ENCODE measurements around the gene HDGFL2. TPM values are rescaled to one million over a fixed set of nuclear protein-coding genes. Genes with fewer than 3 reads are reported as not detected.

The HDGFL2 gene
- total RNA-seq, 1 donor from 2014 or later, result 79.8 TPM

DNA sequence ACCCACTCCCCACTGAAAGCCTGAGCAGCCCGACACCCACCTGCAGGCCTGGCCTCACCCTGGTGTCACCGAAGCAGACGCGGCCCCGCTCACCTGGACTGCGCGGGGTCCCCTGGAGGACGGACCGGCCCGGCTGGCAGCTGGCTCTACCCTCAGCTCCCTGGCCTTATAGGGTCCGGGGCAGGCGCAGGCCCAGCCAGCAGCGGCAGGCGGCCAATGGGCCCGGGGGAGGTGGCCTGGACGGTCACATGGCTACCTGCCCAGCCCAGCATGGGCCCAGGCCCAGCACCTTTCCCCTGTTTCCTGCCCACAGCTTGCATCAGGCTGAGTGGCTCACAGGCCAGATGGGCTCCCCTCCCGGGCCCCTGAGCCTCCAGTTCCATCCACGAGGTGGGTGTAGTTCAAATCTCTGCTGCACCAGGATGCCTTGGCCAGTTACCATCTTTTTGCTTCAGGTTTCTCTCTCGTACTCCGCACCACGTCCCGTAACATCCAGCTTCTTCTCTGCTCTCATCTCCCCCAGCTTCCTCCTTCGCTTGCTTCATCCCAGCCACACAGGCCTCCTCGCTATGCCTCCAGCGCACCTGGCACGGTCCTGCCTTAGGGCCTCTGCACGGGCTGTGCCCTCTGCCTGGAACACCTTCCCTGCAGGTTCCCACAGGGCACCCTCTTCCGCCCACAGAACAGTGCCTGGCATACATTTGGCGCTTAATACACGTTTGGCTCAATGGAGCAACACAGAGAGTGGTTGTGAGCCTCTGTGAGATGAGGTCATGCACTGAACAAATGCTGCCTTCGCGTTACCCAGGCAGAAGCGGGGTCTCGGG lies 46.5 kb downstream of the HDGFL2 start, which contains the start of gene PLIN4:
Gene PLIN4 (minus strand): TSS at position 142 of the 827 bp plus-strand sequence. CDS start 214 bp downstream, outside the sequence.
- FAIRE-seq (no peak), DNase-seq (ENCODE audit: low read depth) (peak; percentile 4)
- Histone ChIP-seq H3K9me3 (ENCODE audit: insufficient read depth, low read depth, low read length) (no peaks in the 10 kb centered on the region), H2AFZ (ENCODE audit: low read depth, low read length) (no peak within 1 kb of the TSS), H4K20me1 (ENCODE audit: insufficient read depth, low read length) (no peaks in the 10 kb centered on the region), H3K4me2 (ENCODE audit: low read length) (no peak within 1 kb of the TSS), H3K27me3 (ENCODE audit: insufficient read depth, low read length) (no peaks in the 10 kb centered on the region), H3K36me3 (ENCODE audit: insufficient read depth, low read length) (no peaks in the 10 kb centered on the region), H3K9ac (ENCODE audit: low read length) (no peak within 1 kb of the TSS), H3K27ac (ENCODE audit: low read depth, low read length) (no peak within 1 kb of the TSS), H3K79me2 (ENCODE audit: insufficient read depth, low read length) (no peaks in the 10 kb centered on the region), H3K4me3 (ENCODE audit: insufficient read depth, low read depth, low read length) (no peak within 1 kb of the TSS), H3K4me1 (ENCODE audit: insufficient read depth, low read length) (no peaks in the 10 kb centered on the region)
- peaks cover 6% of the 10 kb centered on the region for H3K4me1 Mint-ChIP-seq (ENCODE audit: low read depth, unreplicated experiment)
- no peaks in the 10 kb centered on the region for H3K36me3 Mint-ChIP-seq (ENCODE audit: low read depth, unreplicated experiment)
- H3K4me3 Mint-ChIP-seq (ENCODE audit: unreplicated experiment), result peak within 1 kb of the TSS; percentile 76
- peaks cover 31% of the 10 kb centered on the region for H3K27me3 Mint-ChIP-seq (ENCODE audit: low read depth, unreplicated experiment)
- no peak for TF ChIP-seq EZH2 (IDR thresholded peaks at IDR 0.05; ENCODE audit: insufficient read depth, low read length)
- TF ChIP-seq, protein P1, sequence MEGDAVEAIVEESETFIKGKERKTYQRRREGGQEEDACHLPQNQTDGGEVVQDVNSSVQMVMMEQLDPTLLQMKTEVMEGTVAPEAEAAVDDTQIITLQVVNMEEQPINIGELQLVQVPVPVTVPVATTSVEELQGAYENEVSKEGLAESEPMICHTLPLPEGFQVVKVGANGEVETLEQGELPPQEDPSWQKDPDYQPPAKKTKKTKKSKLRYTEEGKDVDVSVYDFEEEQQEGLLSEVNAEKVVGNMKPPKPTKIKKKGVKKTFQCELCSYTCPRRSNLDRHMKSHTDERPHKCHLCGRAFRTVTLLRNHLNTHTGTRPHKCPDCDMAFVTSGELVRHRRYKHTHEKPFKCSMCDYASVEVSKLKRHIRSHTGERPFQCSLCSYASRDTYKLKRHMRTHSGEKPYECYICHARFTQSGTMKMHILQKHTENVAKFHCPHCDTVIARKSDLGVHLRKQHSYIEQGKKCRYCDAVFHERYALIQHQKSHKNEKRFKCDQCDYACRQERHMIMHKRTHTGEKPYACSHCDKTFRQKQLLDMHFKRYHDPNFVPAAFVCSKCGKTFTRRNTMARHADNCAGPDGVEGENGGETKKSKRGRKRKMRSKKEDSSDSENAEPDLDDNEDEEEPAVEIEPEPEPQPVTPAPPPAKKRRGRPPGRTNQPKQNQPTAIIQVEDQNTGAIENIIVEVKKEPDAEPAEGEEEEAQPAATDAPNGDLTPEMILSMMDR (IDR thresholded peaks at IDR 0.05; ENCODE audit: insufficient read depth, low read depth, low read length), result no peak
- peaks cover 3% of the 10 kb centered on the region for H3K9me3 Mint-ChIP-seq (ENCODE audit: unreplicated experiment)
- no peak within 1 kb of the TSS for H3K27ac Mint-ChIP-seq (ENCODE audit: unreplicated experiment)

DNA sequence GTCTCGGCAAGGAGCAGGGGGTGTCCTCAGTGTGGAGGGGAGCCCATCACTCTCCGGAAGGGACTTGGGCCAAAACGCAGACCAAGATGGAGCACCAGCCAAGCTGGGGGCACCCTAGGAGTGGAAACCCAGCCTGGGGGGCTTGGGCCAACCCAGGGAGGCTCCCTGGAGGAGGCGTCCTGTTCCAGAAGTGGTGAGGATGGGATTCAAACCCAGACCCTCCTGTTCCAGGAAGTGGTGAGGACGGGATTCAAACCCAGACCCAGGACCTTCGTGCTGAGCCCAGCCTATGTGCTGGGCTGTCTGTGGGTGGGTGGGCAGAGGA lies 47.0 kb downstream of the HDGFL2 start:
- H4K20me1 ChIP-seq (ENCODE audit: insufficient read depth, low read length), result no peaks in the 10 kb centered on the region
- Mint-ChIP-seq H3K27ac (ENCODE audit: unreplicated experiment) (no peak overlapping the region), H3K4me1 (ENCODE audit: low read depth, unreplicated experiment) (peaks cover 6% of the 10 kb centered on the region), H3K27me3 (ENCODE audit: low read depth, unreplicated experiment) (peaks cover 29% of the 10 kb centered on the region), H3K9me3 (ENCODE audit: unreplicated experiment) (peaks cover 3% of the 10 kb centered on the region), H3K4me3 (ENCODE audit: unreplicated experiment) (no peak overlapping the region), H3K36me3 (ENCODE audit: low read depth, unreplicated experiment) (no peaks in the 10 kb centered on the region)
- H3K9ac ChIP-seq (ENCODE audit: low read length), result no peak overlapping the region
- no peak for DNase-seq (ENCODE audit: low read depth)
- H3K79me2 ChIP-seq (ENCODE audit: insufficient read depth, low read length), result no peaks in the 10 kb centered on the region
- no peaks in the 10 kb centered on the region for H3K4me1 ChIP-seq (ENCODE audit: insufficient read depth, low read length)
- no peaks in the 10 kb centered on the region for H3K36me3 ChIP-seq (ENCODE audit: insufficient read depth, low read length)
- no peak overlapping the region for H2AFZ ChIP-seq (ENCODE audit: low read depth, low read length)
- no peak overlapping the region for H3K27ac ChIP-seq (ENCODE audit: low read depth, low read length)
- no peaks in the 10 kb centered on the region for H3K27me3 ChIP-seq (ENCODE audit: insufficient read depth, low read length)
- TF ChIP-seq, protein P1 (IDR thresholded peaks at IDR 0.05; ENCODE audit: insufficient read depth, low read depth, low read length), result no peak
- no peak for TF ChIP-seq EZH2 (IDR thresholded peaks at IDR 0.05; ENCODE audit: insufficient read depth, low read length)
- no peak for FAIRE-seq
- no peak overlapping the region for H3K4me3 ChIP-seq (ENCODE audit: insufficient read depth, low read depth, low read length)
- H3K9me3 ChIP-seq (ENCODE audit: insufficient read depth, low read depth, low read length), result no peaks in the 10 kb centered on the region
- H3K4me2 ChIP-seq (ENCODE audit: low read length), result no peak overlapping the region
